Upper lobe of right lung (tissue), 1 donor: ENCODE results near the gene TMEM176B. TPM values are rescaled to one million over a fixed set of nuclear protein-coding genes. Genes with fewer than 3 reads are reported as not detected.

Experiments used
- ATAC-seq: fragments of 200-7000 bp; cut with Tn5 transposase; one replicate; pipeline ENCODE4 v1.9.1; 2020; ENCODE audit warnings: mild to moderate bottlenecking, moderate library complexity
- DNase-seq: peaks from one replicate; pipeline ENCODE4 v3.0.0-alpha.2; 2020
- H3K27ac ChIP-seq: fragments of 200-600 bp; one replicate; pipeline ENCODE4 v1.8.0; 2022
- H3K27me3 ChIP-seq: fragments of 200-600 bp; one replicate; pipeline ENCODE4 v1.8.0; 2022; ENCODE audit warnings: mild to moderate bottlenecking
- H3K36me3 ChIP-seq: fragments of 200-600 bp; one replicate; pipeline ENCODE4 v1.8.0; 2022
- H3K4me1 ChIP-seq: fragments of 200-600 bp; one replicate; pipeline ENCODE4 v1.8.0; 2022
- H3K4me3 ChIP-seq: fragments of 200-600 bp; one replicate; pipeline ENCODE4 v1.8.0; 2022; ENCODE audit warnings: mild to moderate bottlenecking
- H3K9me3 ChIP-seq: fragments of 200-600 bp; one replicate; pipeline ENCODE4 v1.8.0; 2022
- CTCF ChIP-seq: fragments of 200-600 bp; IDR thresholded peaks from one replicate; pipeline ENCODE4 v1.8.0; 2022; ENCODE audit warnings: antibody characterized with exemption
- intact Hi-C: fragments of 100-400 bp; cut with DNase I; formaldehyde crosslinking; loops from one replicate; pipeline ENCODE4 v1.11.0; 2022
- long read RNA-seq: library from polyadenylated mRNA; unstranded; transcript quantifications from one replicate; pipeline ENCODE4 v2.0.0, GENCODE V29; 2021
- total RNA-seq: library from RNA; stranded (reverse); fragmentation: NEBNext Ultra II Directional; extraction: Animal tissue kit (Norgen Biotek cat#: 25700); gene quantifications from one replicate; pipeline ENCODE4 v1.2.1, GENCODE V29; 2021
- donor health status: DM: no; HTN: yes; CAD: no; lungs with severe emphysema.

Gene TMEM176B
- total RNA-seq: 68.2 TPM
- long read RNA-seq, transcript TMEM176B-201 (7 exons, 1,129 nt): major isoform, 64 of 88 reads
- long read RNA-seq, transcript TMEM176B-204 (7 exons, 1,430 nt): minor isoform, 5 of 88 reads
- long read RNA-seq, partial matches to known transcripts: 3 of 88 reads
- long read RNA-seq, other reads (novel, unspliced or antisense): 13 of 88 reads

- H3K27me3 ChIP-seq: peaks cover 8% of the 10 kb centered on the region
- no peak for TF ChIP-seq CTCF
- DNase-seq (no peak), ATAC-seq (peak; percentile 69)
- no peaks in the 10 kb centered on the region for H3K36me3 ChIP-seq
- H3K27ac ChIP-seq: peak within 1 kb of the TSS; percentile 55
- peaks cover 4% of the 10 kb centered on the region for H3K4me1 ChIP-seq
- H3K4me3 ChIP-seq: peak within 1 kb of the TSS; percentile 59
- H3K9me3 ChIP-seq: no peaks in the 10 kb centered on the region
- intact Hi-C loops: no loop called here
Observed at GRCh38 chr7:150799741-150800580, at the start of gene TMEM176B. Gene TMEM176B, minus strand, starts transcription at chr7:150800364. Its CDS starts 3,795 bp downstream, at chr7:150796569.

- Histone ChIP-seq H3K4me1 (peaks cover 6% of the 10 kb centered on the region), H3K27me3 (peaks cover 17% of the 10 kb centered on the region), H3K4me3 (no peak overlapping the region), H3K9me3 (no peaks in the 10 kb centered on the region), H3K36me3 (no peaks in the 10 kb centered on the region), H3K27ac (no peak overlapping the region)
- ATAC-seq (no peak), DNase-seq (no peak)
- intact Hi-C loops: no loop called here
- no peak for TF ChIP-seq CTCF
Observed at GRCh38 chr7:150849204-150849775, 49.1 kb upstream of the TMEM176B start.

GRCh38 chr7:150848561-150849115 lies 48.5 kb upstream of the TMEM176B start:
- no peak overlapping the region for H3K4me3 ChIP-seq
- H3K27ac ChIP-seq: no peak overlapping the region
- H3K9me3 ChIP-seq: no peaks in the 10 kb centered on the region
- DNase-seq: no peak
- H3K4me1 ChIP-seq: peaks cover 6% of the 10 kb centered on the region
- H3K27me3 ChIP-seq: peaks cover 17% of the 10 kb centered on the region
- no peak for TF ChIP-seq CTCF
- no peak for ATAC-seq
- no peaks in the 10 kb centered on the region for H3K36me3 ChIP-seq
- intact Hi-C loops: no loop called here

- TF ChIP-seq CTCF: no peak
- Histone ChIP-seq H3K4me1 (peaks cover 6% of the 10 kb centered on the region), H3K27ac (no peak overlapping the region), H3K9me3 (no peaks in the 10 kb centered on the region), H3K27me3 (peaks cover 17% of the 10 kb centered on the region), H3K4me3 (no peak overlapping the region), H3K36me3 (no peaks in the 10 kb centered on the region)
- no peak for ATAC-seq
- intact Hi-C loops: no loop called here
- no peak for DNase-seq
Observed at GRCh38 chr7:150848111-150848510, 47.9 kb upstream of the TMEM176B start.

GRCh38 chr7:150847536-150847935 lies 47.4 kb upstream of the TMEM176B start:
- peaks cover 6% of the 10 kb centered on the region for H3K4me1 ChIP-seq
- intact Hi-C loops: no loop called here
- peaks cover 11% of the 10 kb centered on the region for H3K27me3 ChIP-seq
- ATAC-seq: no peak
- no peaks in the 10 kb centered on the region for H3K36me3 ChIP-seq
- no peaks in the 10 kb centered on the region for H3K9me3 ChIP-seq
- no peak for DNase-seq
- no peak overlapping the region for H3K27ac ChIP-seq
- TF ChIP-seq CTCF: no peak
- no peak overlapping the region for H3K4me3 ChIP-seq
